22Rv1 (cell line): ENCODE measurements around the gene TTC28.

Source experiments
- ZFX ChIP-seq: fragments of 450-650 bp; IDR thresholded peaks from 2 replicates; pipeline ENCODE4 v1.6.1; 2017; ENCODE audit warnings: antibody characterized with exemption, borderline replicate concordance
- TF ChIP-seq, protein P1 (sequence below): fragments of 450-650 bp; IDR thresholded peaks from 2 replicates; pipeline ENCODE4 v1.5.1; 2017; ENCODE audit warnings: mild to moderate bottlenecking

DNA sequence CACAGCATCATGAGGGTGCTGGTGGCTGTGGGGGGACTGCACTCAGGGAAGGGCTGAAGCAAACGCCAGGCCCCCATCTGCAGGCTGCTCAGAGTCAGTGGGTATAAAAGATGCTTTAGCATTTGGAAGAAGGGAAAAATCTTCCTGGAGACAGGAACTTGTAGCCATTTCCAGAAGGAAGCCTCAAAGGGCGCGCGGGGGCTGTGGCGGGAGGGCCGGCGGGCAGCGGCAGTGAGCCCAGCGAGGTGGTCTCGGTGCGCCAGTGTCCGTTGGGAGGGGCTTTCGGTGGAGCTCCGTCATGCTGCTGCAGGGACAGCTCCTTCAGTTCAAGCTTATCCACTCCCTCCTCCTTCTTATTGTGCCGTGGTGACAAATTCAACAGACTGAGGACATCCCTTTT is 697.5 kb downstream of the TTC28 start:
- TF ChIP-seq, protein P1, sequence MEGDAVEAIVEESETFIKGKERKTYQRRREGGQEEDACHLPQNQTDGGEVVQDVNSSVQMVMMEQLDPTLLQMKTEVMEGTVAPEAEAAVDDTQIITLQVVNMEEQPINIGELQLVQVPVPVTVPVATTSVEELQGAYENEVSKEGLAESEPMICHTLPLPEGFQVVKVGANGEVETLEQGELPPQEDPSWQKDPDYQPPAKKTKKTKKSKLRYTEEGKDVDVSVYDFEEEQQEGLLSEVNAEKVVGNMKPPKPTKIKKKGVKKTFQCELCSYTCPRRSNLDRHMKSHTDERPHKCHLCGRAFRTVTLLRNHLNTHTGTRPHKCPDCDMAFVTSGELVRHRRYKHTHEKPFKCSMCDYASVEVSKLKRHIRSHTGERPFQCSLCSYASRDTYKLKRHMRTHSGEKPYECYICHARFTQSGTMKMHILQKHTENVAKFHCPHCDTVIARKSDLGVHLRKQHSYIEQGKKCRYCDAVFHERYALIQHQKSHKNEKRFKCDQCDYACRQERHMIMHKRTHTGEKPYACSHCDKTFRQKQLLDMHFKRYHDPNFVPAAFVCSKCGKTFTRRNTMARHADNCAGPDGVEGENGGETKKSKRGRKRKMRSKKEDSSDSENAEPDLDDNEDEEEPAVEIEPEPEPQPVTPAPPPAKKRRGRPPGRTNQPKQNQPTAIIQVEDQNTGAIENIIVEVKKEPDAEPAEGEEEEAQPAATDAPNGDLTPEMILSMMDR: no peak
- TF ChIP-seq ZFX: no peak
